Calu3 (cell line): Measurements from ENCODE around the gene ERVW-1. TPM values are rescaled to one million over a fixed set of nuclear protein-coding genes. Genes with fewer than 3 reads are reported as not detected.

Experiments used
- BruUV-seq: library from RNA; stranded (reverse); fragments of 400-500 nt; replicated peaks from 2 replicates; lab custom pipeline; 2021; lab: Mats Ljungman, UMichigan
- CTCF ChIA-PET: fragments of 300-600 bp; sonication (Branson Sonifier 250); formaldehyde crosslinking; loops from one replicate; lab custom pipeline; 2022; ENCODE audit warnings: antibody characterized with exemption; lab: Charles Lee
- DNase-seq: peaks from one replicate; pipeline ENCODE4 v3.0.0; 2022
- H3K27ac Mint-ChIP-seq: one replicate; pipeline ENCODE4 v1.8.0; 2022; ENCODE audit warnings: mixed read lengths; ENCODE audit not compliant: unreplicated experiment
- H3K27me3 Mint-ChIP-seq: one replicate; pipeline ENCODE4 v1.8.0; 2022; ENCODE audit warnings: mixed read lengths; ENCODE audit not compliant: unreplicated experiment
- H3K36me3 Mint-ChIP-seq: one replicate; pipeline ENCODE4 v1.8.0; 2022; ENCODE audit warnings: mild to moderate bottlenecking, moderate library complexity, mixed read lengths; ENCODE audit not compliant: insufficient read depth, unreplicated experiment
- H3K4me1 Mint-ChIP-seq: one replicate; pipeline ENCODE4 v1.8.0; 2022; ENCODE audit warnings: mild to moderate bottlenecking, low read depth, mixed read lengths; ENCODE audit not compliant: unreplicated experiment
- H3K4me3 Mint-ChIP-seq: one replicate; pipeline ENCODE4 v1.8.0; 2022; ENCODE audit warnings: mild to moderate bottlenecking, low read depth, moderate library complexity, mixed read lengths; ENCODE audit not compliant: unreplicated experiment
- H3K9me3 Mint-ChIP-seq: one replicate; pipeline ENCODE4 v1.8.0; 2022; ENCODE audit warnings: low read depth, mixed read lengths; ENCODE audit not compliant: unreplicated experiment
- intact Hi-C: fragments of 100-400 bp; cut with micrococcal nuclease; formaldehyde crosslinking; loops from one replicate; pipeline ENCODE4 v1.10.0; 2022; ENCODE audit not compliant: unreplicated experiment
- total RNA-seq: library from RNA; stranded (reverse); gene quantifications from 2 replicates; pipeline ENCODE4 v1.2.3, GENCODE V29; 2022
- TF ChIP-seq, protein P1 (sequence below): fragments of 200-600 bp; IDR thresholded peaks from one replicate; pipeline ENCODE4 v1.8.0; 2022; ENCODE audit warnings: antibody characterized with exemption; ENCODE audit not compliant: unreplicated experiment

ERVW-1 gene
- total RNA-seq, 1 experiment from 2014 or later = not detected

DNA sequence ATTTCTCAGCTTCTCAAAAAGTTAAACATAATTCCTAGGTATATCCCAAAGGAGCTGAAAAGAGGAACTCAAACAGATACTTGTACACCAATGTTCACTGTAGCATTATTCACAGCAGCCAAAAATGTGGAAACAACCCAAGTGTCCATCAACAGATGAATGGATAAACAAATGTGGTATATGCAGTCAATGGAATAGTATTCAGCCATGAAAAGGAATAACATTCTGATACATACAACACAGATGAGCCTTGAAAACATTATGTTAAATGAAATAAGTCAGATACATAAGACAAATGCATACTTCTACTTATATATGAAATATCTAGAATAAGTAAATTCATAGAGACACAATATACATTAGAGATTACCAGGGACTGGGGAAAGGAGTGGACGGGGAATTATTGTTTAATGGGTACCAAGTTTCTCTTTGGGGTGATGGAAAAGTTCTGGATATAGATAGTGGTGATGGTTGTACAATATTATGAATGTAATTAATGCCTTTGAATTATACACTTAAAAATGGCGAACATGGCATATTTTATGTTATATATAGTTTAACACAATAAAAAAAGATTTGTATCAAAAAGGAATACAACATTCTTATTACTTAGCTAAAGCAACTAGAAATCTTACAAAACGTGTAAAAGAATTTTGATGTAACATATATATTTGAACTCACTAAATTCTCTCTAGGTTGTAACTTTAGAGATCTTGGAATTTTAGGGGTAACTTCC lies 35.6 kb upstream of the ERVW-1 start:
- intact Hi-C loops = no loop called here
- CTCF ChIA-PET = interaction anchor here (1.4 kb wide), 1 partner anchor 15 kb away, joined by 5 read pairs; the partner anchor contains the start of genes PEX1 and RBM48
- DNase-seq = no peak
- Mint-ChIP-seq H3K27ac (no peak overlapping the region), H3K27me3 (no peaks in the 10 kb centered on the region), H3K9me3 (no peaks in the 10 kb centered on the region), H3K36me3 (no peaks in the 10 kb centered on the region), H3K4me1 (no peaks in the 10 kb centered on the region), H3K4me3 (no peak overlapping the region)
- no TSS peak for BruUV-seq
- TF ChIP-seq, protein P1, sequence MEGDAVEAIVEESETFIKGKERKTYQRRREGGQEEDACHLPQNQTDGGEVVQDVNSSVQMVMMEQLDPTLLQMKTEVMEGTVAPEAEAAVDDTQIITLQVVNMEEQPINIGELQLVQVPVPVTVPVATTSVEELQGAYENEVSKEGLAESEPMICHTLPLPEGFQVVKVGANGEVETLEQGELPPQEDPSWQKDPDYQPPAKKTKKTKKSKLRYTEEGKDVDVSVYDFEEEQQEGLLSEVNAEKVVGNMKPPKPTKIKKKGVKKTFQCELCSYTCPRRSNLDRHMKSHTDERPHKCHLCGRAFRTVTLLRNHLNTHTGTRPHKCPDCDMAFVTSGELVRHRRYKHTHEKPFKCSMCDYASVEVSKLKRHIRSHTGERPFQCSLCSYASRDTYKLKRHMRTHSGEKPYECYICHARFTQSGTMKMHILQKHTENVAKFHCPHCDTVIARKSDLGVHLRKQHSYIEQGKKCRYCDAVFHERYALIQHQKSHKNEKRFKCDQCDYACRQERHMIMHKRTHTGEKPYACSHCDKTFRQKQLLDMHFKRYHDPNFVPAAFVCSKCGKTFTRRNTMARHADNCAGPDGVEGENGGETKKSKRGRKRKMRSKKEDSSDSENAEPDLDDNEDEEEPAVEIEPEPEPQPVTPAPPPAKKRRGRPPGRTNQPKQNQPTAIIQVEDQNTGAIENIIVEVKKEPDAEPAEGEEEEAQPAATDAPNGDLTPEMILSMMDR = no peak

DNA sequence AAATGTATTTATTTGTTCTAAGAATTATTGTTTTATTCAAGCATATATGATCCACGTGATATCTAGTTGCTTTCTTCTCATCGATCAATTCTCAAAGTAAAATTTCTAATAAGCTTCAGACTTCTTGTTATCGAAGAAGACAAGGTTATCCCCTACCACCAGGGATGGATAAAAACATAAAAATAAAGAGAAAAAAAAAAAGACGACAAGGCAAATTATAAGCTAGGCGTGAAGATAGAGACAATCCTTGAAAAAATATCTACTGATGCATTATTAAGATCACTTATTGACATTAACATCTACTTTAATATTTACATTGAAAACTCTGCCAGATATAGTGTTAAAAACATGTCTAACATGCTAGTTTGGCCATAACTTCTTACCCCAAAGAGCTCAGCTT lies 31.2 kb upstream of the ERVW-1 start:
- CTCF ChIA-PET = no interaction called here
- Mint-ChIP-seq H3K4me3 (no peak overlapping the region), H3K27ac (no peak overlapping the region), H3K4me1 (no peaks in the 10 kb centered on the region), H3K36me3 (no peaks in the 10 kb centered on the region), H3K9me3 (no peaks in the 10 kb centered on the region), H3K27me3 (no peaks in the 10 kb centered on the region)
- BruUV-seq = no TSS peak
- intact Hi-C loops = no loop called here
- no peak for DNase-seq
- TF ChIP-seq, protein P1 = no peak

DNA sequence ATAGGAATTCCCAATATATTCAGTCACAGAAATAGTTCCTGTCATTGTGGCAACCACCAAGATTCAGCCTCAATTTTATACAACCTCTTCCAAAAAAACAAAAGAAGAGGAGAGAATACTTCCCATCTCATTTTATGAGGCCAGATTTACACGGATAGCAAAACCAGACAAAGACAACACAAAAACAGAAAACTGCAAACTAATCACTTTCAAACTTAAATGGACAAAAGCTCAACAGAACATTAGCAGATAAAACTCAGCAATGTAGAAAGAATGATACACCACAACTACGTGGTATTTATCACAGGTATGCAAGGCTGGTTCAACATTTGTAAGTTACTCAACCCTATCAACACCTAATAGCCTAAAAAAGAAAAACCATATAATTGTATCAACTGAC lies 28.6 kb upstream of the ERVW-1 start:
- no TSS peak for BruUV-seq
- Mint-ChIP-seq H3K9me3 (no peaks in the 10 kb centered on the region), H3K4me1 (no peaks in the 10 kb centered on the region), H3K27ac (no peak overlapping the region), H3K4me3 (no peak overlapping the region), H3K36me3 (no peaks in the 10 kb centered on the region), H3K27me3 (no peaks in the 10 kb centered on the region)
- TF ChIP-seq, protein P1 = no peak
- no peak for DNase-seq
- intact Hi-C loops = no loop called here
- CTCF ChIA-PET = no interaction called here

DNA sequence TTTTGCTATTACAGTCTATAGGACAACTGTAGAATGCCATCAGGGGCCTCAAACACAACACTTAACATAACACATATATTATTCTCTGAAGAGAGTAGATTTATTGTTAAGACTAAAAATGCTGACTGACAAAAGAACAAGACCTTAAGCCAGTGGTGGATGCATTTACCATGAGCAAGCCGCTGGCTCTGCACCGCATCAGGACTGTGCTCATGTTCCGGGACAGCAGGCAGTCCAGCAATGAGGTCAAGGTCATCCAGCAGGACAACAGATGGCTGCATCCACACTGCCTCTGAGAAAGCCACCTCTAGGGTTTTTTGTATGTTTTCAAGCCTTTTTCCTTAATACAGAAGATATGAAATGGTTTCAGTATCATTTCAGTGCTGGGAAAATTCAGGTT lies 26.8 kb upstream of the ERVW-1 start:
- CTCF ChIA-PET = no interaction called here
- Mint-ChIP-seq H3K4me3 (no peak overlapping the region), H3K27me3 (no peaks in the 10 kb centered on the region), H3K4me1 (no peaks in the 10 kb centered on the region), H3K9me3 (no peaks in the 10 kb centered on the region), H3K27ac (no peak overlapping the region), H3K36me3 (no peaks in the 10 kb centered on the region)
- TF ChIP-seq, protein P1 = no peak
- no TSS peak for BruUV-seq
- DNase-seq = no peak
- intact Hi-C loops = no loop called here
